HUDEP-2 (cell line): ENCODE data around the gene FDXACB1.

Source experiments
- DNase-seq, 76 experiments: peaks; one replicate each; lab custom pipeline; 2025; ENCODE audit not compliant: unreplicated experiment in 76 of 76; lab: John Stamatoyannopoulos, UW

The FDXACB1 gene

DNA sequence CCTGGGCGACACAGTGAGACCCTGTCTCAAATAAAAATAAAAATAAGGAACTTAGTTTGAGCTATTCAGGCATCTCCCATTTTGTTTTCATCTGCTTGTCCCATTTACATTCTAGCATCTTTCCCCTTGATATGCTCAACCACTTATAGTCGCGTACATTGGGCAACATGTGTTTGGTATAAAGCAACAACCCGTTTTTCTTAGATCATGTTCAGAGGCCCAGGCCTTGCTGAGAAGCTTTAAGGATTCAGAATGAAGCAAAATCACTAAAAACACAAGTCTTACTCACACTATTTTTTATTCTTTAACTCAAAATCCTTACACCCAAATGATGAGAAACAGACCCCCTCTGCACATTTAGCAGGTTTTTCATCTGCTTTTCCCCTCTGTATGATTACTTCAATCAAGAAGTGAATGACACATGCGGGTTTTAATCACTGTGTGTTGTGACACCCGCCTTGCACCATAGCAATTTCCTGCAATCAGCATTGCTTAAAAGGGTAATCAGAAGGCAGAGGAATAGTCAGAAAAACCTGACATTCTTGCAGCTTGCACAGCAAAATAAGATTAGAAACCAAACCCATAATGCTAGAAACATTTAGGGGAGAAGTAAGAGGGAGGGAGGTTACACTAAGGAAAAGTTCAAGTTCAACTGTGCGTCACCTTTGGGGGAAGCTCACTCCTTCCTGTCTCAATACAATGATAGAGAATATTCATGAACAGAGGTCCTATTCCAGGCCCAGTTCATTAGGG, 33.5 kb downstream of the FDXACB1 start:
- no peak for DNase-seq

DNA sequence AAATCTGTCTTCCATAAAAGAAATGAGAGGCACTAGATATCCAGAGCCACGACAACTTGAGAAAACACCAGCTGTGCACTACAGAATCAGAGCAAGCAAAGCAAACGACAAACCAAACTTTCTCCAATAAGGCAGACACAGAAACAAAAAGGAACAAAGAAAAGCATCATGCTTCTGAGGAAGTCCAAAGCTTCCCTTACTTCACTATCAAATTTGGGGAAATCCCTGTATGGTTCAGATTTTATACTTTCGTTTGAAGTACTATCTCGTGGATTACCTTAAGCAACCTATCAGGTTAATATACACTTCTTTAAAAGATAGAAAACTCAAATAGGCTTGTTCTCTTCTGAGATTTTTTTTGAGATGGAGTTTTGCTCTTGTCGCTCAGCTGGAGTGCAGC, 35.3 kb downstream of the FDXACB1 start:
- DNase-seq, result no peak

DNA sequence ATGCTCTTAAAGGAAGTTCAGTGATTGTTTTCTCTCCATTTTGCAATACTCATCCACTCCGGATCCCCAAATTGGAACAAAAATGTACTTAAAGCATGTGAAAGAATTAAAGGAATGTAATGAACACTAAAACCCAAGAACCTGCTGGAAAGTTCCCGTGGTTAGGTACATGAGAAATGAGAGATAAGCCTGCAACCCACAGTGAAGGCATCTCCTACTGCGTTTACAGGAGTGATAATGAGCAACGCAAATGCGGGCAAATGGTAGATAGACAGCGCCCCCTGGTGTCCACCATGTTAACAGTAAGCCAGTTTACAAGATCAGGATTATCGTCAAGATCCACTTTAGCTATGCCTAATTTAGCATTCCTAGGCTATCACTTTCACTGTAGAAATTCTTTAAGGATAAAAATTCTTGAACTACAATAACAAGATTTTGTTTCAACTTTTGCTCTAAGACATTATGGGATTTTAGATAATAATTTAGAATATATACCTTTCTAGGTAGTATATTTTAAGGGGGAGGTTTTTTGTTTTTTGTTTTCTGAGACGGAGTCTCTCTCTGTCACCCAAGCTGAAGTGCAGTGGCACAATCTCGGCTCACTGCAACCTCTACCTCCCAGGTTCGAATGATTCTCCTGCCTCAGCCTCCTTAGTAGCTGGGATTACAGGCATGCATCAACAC, 37.5 kb downstream of the FDXACB1 start:
- peak in 73 of 76 experiments; percentile 10 to 85 (median 67) for DNase-seq

DNA sequence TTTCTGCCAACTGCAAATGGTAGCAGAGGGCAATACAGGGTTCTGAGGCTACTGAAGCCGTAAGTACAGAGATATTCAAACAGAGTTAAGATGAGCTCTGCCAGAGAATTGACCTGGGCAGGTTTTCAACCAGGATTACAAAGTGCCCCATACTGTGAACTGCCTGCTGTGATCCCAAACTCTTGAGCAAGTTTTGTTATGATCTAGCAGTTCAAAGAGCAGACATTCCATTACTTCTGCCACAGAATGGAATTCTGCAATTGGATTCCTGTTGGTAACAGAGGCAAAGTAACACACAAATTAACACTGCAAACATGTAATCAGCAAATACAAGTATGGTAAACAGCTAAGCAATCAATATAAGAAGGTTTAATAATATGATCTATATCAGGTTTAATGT, 38.8 kb downstream of the FDXACB1 start:
- DNase-seq, result no peak

DNA sequence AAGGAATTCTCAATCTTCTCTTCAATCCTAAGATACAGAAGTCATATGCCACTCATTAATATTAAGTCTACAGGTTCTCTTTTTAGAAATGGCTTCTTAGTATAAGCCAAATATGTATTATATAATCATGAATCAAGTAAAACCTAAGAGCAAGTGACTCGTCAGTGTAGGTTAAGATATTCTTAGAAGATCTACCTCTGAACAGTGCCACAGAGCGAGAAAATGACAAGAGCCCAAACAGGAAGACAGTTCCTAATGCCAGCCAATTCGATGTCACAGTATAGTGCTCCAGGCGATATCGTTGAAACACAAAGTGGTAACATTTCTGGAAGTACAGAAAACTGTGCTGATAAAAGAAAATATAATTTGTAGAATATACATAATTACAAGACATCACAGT, 40.9 kb downstream of the FDXACB1 start:
- no peak for DNase-seq

DNA sequence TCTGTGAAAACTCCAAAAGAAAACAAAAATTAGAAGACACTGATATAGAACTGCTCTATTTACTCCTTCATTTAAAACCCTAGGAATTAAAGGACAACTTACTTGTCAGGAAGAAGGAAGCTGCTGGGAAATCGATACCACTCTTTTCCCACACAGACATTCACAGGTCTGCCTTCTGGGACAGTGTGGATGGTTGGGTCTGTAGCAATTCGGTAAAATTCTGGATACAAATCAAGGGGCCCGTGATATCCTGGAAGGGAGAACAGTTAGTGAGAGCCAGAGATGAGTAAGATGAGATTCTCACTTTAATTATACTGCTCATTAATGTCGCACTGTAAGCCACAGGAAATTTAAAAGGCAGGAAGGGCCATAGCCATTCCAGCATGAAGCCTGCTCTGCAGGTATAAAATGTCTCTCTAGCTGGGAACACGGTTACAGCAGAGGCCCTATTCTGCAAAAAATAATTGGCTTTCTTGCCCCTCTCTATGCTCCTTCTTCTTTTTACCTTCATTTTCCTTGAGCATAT, 41.5 kb downstream of the FDXACB1 start:
- DNase-seq, result no peak

DNA sequence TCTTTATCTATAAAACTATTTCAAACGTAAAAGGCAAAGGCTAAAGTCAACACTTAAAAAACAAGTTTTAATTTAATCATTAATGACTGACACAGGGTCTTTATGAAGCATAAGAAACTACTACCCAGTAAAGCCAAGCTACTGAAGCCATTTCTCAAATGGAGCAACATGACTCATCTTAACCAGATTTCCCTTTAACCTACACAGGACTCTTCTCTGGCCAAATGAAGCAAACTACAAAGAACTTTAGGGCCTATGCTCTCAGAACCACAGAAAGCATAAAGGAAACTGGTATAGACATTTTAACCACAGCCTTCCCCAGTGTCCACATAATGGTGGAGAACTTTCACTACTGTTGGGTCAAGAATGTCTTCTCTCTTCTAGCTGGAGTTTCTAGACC, 42.2 kb downstream of the FDXACB1 start:
- DNase-seq, result no peak

DNA sequence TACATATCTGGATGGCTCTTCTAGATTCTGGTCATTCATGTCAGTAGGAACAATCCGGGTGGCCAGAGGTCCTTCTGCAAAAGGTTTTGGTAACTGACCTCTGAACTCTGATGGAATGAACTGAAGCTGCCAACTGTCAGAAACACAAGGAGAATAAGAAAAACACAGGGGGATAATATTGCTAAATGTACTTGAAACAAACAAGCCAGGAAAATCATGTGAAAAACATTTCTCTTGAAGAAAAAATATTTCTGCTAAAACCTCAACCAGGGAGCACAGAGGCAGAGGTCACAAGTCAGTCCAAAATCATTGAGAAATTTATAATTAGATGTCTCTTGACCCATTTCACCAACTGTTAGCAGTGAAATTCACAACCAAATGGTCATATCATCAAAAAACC, 42.8 kb downstream of the FDXACB1 start:
- DNase-seq, result no peak

DNA sequence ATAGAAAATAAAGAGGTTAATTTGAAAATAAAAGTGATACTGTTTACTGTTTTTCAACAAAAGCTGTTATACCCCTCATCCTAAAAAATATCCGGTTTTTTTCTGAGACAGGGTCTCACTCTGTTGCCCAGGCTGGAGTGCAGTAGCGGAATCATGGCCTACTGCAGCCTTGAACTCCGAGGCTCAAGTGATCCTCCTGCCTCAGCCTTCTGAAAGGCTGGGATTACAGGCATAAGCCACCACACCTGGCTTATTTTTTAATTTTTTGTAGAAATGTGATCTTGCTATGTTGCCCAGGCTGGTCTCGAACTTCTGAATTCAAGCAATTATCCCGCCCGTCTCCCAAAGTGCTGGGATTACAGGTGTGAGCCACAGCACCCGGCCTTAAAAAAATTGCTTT, 43.3 kb downstream of the FDXACB1 start:
- no peak for DNase-seq

DNA sequence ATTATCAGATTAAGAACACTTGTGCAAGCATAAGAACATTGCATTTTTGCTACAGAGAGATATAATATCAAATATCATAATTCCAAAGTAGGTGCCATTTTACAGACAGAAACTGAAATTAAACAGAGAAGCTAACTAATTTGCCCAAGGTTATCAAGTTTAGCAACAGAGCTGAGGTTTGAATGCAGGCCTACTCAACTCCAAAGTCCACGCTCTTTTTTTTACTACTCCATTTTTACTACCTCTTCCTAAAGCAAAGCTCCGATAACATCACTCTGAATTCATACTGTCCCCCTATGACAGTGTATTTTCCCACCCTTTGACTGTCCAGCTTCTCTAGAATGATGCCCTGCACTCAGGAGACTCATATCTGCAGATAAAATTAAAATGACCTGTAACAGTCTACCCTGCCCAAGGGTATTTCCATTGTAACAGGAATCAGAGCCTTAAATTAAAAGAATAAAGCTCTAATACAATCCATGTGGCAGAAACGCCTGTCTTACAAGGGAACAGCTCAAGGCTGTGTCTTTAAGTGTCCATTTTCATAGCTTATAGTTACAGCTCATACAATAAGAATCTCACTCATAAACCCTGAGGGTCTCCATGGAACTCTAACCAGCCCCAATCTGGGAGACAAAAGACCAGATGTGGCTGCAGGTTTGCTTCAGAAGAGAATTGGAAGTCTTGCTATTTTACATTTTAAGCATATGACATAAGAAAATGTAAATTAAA, 44.4 kb downstream of the FDXACB1 start:
- DNase-seq, result no peak

DNA sequence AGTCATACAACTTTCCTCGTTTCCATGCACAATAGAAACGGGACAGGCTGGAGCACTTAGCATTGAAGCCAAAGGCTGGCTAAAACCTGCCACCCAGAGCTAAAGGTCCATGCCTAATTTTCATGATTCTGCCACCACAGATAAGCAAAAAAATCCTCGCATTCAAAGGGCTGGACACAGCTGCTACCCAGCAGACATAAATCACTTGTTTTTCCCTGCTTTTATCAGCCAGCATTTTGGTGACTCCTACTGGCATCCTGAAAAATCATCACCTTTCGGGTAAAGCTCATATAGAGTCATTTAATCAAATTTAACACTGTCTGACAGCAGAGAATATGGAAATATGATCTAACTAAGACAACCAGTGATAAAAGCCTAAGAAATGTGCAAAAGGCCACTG, 45.4 kb downstream of the FDXACB1 start:
- DNase-seq, result peak in 1 of 76 experiments; percentile 9

DNA sequence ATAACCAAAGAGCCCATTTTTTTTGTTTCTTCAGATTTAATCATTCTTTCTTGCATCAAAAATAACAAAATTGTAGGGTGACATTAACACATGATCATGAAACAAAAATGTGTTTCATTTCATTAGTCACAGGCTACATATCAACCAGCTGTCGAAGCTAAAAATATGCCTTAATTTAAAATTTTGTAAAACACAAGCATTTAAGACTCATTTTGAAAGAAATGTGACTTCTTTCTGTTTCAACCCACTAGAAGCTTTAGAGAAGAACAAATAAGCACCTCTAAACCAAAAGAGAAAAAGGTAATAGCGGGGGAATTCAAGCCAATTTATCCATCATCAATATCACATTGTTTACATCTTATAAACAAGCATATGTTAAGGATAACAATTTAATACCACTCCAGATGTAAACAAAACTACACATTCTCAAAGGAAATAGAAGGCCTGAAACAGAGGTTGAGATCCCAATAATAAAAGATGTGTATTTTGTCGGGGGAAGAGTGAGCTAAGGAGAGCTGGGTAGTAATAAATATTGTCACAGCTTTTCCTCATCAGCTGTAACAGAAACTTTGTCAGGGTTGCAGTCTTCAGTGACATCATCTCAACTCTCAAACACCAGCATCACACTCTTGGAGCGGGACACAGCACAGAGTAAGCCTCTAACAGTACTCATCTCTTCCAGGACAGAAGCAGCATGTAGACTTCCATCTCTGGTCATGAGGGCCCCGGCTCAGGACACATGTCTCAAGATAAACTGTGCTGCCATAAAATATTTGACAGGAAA, 49.6 kb downstream of the FDXACB1 start:
- DNase-seq, result no peak

DNA sequence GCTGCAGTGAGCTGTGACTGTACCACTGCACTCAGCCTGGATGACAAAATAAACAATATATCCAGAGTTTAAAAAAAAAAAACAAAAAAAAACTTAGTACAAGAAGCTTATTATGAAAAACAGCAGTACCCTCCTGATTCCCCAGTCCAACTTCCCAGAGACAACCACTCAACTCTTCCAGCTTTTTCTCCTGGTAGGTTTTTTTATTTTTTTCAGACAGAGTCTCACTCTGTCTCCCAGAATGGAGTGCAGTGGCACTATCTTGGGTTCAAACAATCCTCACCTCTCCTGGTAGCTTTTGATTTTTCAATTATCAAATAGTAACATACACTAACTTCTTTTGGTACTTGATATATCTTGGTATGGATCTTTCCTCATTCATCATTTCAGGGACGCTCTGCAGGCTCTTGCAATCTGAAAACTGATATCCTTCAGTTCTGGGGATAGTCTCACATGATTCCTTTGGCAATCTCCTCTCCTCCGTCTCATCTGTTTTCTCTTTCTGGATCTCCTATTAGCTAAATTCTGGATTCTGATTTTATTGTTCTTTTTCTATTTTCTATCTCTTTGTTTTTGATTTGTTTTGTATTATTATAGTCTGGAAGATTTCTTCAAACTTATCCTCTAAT, 52.5 kb downstream of the FDXACB1 start:
- DNase-seq, result no peak
